ENCODE results near the gene MIEF1.
"Not testable (repeated sequence)": the region's sequence is repeated elsewhere in the genome, so short reads cannot be mapped to it uniquely, and the experiment has no call there.

Gene MIEF1

DNA sequence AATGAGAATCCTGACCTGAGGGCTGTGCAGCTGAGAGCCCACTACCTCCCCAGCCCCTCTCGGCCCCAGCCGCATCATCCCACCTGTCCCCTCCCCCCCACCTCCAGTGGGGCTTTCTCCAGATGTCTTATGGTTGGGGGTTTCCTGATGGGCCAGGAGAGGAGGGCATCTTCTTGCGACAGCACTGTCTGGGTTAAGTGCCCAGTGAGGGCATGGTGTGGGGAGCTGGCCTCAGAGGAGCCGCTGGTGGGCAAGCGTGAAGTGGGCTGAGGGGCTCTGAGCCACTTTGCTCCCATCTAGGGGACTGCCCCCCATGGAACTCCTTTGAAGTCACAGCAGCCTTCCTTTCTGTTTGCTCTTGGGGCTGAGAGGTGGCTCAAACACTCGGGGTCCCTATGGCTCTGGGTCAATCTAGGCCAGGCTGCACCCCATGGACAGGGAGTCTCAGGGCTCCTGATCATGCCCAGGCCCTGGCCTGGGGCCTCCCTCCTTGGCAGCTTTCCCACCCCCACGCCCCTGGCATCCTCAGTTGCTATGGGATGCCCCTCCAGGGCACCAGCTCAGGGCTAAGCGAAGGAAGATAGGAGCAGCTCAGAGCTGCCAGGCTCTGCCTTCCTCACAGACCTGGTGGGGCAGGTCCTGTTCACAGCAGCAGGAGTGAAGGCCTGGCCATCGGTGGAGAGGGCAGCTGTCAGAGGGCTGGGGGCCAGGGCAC is 11.0 kb upstream of the MIEF1 start:
- DNase-seq = no peak

DNA sequence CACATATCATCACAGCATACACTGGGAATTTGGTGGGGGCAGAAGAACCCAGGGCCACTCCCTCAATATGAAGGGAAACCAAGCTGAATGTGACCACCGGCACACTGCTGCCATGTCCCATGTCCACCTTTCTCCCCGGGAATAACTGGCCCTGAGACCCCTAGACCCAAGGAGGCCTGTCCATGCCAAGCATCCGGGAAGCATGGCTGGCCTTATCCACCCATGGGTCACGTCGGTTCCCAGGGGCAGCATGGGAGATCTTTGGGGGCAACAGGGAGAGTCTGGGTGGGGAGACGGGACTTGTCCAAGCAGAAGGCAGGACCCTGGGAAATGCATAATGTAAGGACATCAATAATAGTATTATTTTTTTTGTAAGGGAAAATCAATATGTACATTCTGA is 10.4 kb upstream of the MIEF1 start:
- no peak for DNase-seq

DNA sequence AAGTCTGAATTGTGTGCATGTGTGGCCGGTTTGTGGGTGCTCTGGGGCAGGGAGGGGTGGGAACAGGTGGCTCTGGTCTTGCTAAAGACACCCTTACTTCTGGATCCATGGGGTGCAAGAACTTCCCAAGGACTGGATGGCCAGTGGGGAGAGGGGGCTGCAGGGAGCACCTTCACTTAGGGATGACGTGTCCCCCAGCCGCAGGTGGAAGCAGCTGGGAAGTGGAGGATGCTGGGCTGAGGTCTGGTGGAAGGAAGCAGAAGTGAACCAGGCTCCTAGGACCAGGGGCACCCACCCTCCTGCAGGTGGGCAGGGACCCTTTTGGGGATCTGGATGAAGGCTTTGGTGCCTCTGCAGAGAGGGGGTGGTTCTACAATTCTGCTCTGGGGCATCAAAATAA is 9.9 kb upstream of the MIEF1 start:
- DNase-seq = no peak

DNA sequence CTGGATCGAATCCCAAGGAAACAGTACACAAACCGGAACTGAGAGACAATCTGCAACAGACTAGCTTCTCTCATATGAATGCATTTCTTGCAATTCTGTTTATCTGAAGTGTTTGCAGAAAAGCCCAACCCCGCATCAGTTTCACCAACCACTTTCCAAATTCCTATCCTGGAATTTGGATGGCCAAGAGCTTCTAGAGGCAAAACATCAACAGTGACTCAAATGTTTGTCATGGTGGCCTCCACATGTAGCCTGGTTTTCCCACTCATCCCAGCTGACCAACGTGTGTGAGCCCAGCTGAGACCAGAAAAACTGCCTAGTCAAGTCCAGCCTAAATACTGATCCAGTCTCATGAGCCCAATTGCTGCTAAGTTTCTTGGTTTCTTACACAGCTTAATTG is 8.3 kb upstream of the MIEF1 start:
- no peak for DNase-seq

DNA sequence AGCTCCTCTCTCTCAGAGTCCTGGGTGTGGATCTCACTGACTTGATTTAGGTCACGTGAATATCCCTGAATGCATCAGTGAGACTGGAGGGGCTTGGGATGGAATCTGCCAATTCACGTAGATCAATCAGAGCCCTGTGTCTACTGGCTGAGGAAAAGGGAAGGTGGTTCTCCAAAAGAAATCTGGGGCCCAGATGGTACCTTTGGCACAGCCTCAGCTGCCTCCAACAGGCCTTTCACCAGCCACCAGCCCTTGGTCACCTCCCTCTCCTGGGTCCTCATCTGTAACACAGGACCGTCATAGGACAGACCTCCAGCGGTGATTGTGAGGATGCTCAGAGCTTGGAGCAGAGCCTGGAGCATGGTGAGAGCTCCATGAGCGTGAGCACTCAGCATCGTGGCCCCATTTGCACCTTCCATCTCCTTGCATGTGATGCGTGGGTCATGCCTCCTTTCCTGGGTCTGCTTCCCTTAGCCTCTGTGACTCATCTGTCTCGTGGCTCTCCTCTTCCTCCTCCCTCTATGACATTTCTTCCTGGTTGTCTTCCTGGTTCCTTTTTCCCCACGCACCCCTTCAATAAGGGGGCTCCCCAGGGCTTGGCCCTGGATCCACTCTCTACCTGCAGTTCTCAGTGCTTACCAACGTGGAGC is 7.5 kb upstream of the MIEF1 start:
- no peak for DNase-seq

DNA sequence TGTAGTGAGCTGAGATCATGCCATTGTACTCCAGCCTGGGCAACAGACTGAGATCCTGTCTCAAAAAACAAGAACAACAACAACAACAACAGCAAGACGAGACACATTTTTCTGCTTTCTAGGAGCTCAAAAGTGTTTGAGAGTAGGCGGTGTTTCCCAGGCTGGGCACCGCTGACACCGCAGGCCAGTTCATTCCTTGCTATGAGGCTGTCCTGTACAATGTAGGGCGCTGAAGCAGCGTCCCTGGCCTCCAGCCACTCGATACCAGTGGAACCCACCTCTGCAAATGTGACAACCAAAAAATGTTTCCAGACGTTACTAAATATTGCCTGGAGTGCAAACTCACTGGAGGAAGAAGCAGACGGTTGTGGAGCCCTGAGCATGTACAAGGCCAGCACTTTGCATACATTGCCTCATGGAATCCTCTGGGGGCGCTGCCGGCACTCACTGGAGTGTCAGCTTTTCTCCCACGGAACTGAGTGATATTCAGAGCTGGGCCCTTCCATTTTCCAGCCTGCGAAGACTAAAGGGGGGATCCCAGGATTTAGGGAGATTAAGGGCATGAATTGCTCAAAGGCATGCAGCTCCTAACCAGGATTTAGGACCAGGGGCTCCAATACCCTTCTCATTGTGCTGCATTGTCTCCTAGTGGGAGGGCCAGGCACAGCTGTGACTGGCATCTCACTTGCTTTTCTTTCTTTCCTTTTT is 5.8 kb upstream of the MIEF1 start:
- DNase-seq = peak; percentile 77

DNA sequence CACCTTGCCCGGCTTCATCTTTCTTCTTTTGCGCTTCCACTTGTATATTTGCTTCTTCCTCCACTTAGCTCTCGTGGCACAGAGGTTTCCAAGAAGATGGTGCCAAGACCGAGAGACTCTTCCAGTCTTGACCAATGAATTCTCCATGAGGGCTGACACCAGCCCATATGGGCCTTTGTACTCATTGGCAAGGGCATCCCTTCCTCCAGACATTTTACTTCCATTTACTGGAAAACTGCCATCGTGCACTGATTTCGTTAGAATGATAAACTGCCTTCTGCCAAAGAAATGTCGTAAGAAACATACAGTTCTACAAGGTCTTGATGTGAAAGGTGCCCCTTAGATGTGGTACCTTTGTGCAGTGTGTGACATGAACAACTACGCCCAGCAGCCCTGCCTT is 4.7 kb upstream of the MIEF1 start:
- no peak for DNase-seq

DNA sequence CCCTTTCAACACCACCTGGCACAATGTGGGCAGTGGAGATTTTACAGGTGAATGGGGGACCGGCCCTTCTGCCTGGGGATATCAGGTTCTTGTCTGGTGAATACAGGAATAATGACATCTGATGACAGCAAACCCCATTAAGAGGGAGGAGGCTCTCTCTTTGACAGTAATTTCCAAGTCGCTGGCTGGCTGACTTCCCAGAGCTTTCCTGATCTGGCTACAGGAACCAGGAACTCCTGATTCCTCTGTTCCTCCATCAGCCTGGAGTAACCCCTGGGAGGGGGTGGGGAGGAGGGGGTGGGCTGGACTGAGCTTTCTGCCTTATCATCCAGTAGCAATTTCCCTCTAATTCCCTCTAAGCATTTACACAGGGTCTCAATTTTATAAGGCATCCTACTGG is 3.7 kb upstream of the MIEF1 start:
- peak; percentile 38 for DNase-seq

DNA sequence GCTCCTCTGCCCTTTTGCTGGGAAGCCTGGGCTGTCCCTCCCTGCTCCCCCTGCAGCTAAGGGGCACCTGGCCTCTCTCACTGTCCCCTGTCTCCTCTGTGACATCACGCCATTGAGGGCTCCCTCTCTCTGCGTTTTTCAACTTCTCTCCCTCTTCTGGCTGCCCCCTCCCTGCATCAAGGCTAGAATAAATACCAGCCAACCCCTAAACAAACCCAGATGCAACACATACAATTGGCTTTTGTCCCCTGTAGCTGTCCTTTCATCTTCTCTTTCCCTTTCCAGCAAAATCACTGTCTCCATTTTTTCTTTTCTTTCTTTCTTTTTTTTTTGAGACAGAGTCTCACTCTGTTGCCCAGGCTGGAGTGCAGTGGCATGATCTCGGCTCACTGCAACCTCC is 3.3 kb upstream of the MIEF1 start:
- no peak for DNase-seq

DNA sequence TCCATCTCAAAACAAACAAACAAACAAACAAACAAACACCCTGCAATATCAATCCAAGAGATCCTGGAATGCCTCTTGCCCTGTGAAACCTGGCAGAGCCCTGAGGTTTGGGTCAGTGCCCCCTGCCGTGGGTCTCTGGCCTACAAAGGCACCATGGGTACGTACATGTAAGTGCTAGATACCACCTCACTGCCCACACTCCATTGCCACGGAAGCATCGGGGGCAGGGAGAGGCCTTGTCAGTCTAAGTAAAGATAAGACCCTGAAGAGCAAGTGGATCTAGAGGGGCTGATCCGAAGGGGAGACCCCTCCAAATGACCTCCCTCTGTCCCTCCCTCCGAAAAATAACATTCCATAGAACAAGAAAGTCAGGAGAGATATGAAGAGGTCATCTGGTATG is 2.0 kb upstream of the MIEF1 start:
- no peak for DNase-seq

DNA sequence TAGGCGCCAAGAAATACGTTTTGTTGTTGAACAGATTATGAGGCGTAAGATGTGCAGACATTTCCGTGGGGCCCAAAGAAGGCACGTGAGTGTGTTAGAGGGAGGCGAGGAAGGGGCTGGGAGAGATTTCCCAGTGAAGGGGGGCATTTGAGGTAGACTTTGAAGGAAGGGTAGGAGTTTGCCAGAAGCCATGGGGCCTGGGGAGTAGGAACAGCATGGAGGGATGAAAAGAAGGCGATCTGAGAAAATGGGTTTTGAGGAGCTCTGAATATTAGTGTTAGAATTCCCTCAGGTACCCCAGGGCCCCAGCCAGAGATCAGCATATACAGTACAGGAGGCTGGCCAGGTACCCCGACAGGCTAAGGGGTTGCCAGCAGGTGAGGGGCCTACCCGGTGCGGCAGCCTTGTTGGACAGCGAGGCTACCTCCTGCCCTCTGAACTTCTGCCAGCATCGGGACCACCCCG is 414 bp upstream of the MIEF1 start:
- DNase-seq = no peak

DNA sequence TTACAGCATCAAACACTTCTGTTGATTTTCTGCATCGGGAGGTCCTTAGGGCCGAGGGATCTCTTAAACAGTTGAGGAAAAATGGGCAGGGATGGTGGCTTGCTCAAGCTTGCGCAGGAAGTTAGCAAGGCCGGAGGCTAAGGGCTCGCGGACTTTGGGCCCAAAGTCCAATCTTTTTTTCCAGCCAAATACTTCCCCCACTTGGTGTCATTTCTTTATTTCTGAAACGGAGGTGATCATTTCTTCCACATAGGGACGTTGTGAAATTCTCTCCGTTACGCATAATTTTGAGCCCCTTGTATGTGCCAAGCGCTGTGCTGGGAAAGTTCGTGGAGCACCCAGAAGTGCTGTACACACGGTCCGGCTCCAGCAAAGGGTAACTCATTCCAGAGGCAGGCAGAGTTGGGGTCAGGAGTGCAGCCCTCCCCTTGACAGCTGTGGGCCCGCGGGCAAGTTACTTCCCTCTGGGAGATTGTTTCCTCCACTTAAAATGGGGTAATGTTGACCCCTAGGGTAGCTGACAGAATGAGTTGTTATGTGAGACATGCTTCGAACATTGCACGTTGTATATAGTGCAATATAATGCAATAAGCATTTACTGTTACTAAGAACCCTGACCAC is 809 bp downstream of the MIEF1 start:
- DNase-seq = no peak

DNA sequence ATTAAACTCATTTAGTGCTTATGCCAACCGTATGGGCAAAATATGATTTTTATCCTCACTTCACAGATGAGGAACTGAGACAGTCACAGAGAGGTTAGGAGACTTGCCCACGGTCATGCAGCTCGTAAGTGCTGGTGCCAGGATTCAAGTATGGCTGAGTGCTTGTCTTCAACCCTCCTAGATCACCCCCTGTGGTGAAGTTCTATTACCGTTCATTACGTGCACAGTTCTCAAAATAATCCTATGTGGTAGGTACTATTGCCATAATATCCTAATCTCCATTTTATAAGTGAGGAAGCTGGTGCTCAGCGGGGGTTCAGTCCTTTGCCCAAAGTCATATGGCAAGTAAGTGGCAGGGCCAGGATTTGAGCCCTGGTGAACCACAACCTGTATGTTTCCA is 1.5 kb downstream of the MIEF1 start:
- no peak for DNase-seq

DNA sequence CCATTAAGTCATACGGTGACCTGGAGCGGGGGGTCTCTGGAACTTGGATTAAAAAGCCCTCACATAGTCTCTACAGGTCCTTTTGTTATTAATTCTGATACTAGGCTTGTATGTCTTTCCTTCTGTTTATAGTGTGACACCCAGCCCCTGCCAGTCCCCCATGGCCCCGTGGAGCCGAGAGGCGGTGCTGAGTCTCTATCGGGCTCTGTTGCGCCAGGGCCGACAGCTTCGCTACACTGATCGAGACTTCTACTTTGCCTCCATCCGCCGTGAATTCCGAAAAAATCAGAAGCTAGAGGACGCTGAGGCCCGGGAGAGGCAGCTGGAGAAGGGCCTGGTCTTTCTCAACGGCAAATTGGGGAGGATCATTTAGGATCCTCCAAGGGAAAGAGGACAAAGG is 2.0 kb downstream of the MIEF1 start:
- DNase-seq = no peak

DNA sequence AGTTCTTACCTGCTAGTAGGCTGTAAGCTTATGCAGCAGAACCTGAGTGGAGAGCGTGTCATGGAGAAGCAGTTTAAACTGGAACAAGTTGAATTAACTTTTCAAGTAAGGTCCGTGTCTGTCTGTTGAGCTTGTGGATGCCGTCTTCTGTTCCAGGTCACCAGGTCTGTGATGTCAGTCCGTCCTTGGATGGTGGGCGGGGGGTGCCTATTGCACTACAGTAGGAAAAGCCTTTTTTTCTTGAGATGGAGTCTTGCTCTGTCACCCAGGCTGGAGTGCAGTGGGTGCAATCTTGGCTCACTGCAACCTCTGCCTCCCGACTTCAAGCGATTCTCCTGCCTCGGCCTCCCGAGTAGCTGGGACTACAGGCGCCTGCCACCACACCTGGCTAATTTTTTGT is 4.9 kb downstream of the MIEF1 start:
- not testable (repeated sequence) for DNase-seq

DNA sequence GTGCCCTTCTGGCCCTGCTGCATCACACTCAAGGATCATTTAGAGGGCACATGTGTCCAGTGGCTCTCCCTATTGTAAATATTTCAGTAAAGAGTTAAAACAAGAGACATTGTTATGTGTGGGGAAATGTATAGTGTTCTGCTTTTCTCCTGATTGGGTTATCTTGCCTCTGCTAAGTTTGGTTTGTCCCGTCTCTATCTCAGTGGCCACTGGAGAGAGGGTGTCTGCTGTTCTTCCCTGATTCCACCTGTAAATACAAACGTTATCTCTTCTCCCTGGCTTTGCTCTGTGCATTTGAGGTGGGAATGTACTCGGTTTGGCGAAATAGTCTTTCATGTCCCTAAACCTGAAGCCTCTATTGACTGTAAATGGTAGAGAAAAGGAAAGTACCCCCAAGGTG is 6.3 kb downstream of the MIEF1 start:
- DNase-seq = no peak

DNA sequence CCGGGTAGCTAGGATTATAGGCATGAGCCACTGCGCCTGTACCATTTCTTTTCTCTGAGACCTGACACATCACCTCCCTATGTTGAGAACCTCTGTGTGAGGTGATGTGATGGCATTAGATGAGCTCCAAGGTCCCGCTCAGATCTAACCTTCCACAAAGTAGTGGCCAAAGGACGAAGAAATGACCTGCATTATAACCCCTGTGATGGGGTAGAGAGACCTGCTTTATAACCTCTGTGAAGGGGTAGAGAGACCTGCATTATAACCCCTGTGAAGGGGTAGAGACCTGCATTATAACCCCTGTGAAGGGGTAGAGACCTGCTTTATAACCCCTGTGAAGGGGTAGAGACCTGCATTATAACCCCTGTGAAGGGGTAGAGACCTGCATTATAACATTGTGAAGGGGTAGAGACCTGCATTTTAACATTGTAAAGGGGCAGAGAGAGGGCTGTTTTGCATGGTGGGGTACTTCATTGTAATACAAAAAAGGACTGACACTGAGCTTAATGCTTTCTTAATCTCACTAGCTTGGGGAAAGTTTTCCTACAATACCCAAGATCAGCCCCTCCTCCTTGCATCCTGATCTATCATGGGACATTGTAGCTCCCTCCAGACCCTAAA is 8.5 kb downstream of the MIEF1 start:
- no peak for DNase-seq

DNA sequence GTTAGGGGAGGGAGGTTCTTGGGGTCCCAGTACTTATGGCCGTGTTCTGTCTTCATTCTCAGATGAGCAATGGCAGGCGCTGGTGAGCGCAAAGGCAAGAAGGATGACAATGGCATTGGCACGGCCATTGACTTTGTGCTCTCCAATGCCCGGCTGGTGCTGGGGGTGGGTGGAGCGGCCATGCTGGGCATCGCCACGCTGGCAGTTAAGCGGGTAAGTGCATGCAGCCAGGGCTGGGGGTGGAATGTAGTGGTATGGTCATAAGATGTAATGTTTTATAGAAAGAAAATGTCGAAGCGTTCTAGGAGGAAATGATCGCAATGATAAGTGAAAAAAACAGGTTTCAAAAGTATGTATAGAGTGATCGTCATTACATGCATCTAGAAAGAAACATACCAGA is 9.1 kb downstream of the MIEF1 start:
- no peak for DNase-seq

DNA sequence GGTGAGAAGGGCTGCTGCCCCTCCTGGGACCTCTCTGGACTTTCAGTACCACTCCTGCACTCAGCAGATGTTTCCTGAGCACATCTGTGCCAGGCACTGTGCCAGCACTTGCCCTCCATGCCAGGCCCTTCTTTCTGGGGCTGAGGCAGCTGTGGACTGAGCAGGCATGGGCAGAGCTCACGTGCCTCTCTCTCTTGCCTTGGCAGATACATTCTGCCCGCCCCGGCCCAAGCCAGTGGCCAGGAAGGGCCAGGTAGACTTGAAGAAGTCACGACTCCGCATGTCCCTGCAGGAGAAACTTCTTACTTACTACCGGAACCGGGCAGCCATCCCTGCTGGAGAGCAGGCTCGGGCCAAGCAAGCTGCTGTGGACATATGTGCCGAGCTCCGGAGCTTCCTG is 9.9 kb downstream of the MIEF1 start:
- DNase-seq = no peak

DNA sequence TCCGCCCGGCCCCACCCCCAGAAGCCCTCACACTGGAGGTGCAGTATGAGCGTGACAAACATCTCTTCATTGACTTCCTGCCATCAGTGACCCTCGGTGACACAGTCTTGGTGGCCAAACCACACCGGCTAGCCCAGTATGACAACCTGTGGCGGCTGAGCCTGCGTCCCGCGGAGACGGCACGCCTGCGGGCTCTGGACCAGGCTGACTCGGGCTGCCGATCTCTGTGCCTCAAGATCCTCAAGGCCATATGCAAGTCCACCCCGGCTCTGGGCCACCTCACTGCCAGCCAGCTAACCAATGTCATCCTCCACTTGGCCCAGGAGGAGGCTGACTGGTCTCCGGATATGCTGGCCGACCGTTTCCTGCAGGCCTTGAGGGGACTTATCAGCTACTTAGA is 11.7 kb downstream of the MIEF1 start:
- DNase-seq = no peak

DNA sequence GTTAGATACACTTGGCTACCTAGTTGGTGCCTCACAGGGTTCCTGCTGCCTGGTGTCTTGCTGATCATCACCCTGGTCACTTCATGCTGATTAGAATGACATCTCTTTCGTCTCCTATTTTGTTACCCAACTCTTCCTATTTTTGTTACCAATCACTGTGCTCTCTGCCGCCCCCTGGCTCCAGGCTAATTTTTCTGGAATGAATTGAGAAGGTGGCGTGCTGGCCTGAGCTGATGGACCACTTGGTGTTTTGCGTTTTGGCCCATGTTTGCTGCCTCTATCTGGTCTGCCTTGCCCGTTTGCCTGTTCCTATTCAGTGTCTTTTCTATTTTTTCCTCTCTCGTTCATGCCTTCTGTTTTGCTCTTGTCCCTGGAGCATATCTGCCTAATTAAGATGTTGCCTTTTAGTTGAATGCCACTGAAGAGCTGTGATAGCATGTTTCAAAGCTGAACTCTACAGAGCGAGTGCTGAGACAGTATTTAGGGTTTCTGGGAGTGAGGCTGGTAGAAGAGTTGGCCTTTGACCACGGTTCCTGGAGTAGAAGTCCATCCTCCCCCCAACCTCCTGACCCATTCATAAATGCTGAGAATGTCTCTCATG is 12.4 kb downstream of the MIEF1 start:
- DNase-seq = no peak

DNA sequence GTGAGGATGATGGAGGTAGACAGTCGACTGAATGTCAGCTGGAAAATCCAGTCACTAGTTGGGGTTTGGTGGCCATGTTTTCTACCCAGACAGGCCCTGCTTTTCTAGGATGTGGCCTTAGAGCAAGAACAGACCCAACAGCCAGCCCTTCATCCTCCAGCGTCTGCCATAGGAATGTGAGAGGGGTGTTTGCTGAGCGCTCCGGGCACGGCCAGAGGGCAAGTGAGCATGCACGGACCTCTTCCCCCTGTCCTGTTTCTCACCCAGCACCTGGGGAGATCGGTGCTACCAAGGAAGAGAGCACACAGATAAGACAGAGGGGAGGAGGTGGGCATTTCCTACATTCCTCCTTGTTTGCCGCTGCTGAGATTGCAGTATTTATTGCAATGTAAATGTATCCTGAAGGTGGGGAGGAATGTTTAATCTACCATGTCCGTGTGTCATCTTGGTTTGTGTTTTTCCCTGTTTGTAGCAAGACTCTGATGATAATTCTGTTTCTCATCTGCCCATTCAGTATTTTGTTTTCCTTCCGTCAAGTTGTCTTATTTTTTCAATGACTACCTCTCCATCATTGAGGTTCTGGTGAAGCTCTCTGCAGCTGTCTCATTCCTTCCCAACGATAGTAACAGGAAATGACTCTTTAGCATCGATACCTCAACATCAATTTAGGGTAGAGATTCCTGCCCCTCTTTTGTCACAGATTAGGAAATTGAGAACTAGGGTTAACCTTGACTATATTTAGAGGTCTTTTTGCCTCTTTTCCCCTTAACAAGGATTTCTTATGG is 13.4 kb downstream of the MIEF1 start:
- no peak for DNase-seq
